OCI-LY7 (cell line): ENCODE measurements around the gene ARMH2.
"Not testable (repeated sequence)": the region's sequence is repeated elsewhere in the genome, so short reads cannot be mapped to it uniquely, and the experiment has no call there.

Source experiments
- EZH2phosphoT487 ChIP-seq: fragments of 200-600 bp; sonication (generic); IDR thresholded peaks from 2 replicates; pipeline ENCODE4 v1.6.1; 2018; ENCODE audit warnings: low read depth, borderline replicate concordance, mild to moderate bottlenecking, mixed run types, antibody characterized with exemption, low read length, moderate library complexity, mixed read lengths
- TF ChIP-seq, protein P1 (sequence below): fragments of 200-600 bp; sonication (generic); conservative IDR thresholded peaks from 2 replicates; pipeline ENCODE4 v1.5.1; 2014; ENCODE audit warnings: mild to moderate bottlenecking, antibody characterized with exemption, low read length, moderate library complexity, mixed read lengths

DNA sequence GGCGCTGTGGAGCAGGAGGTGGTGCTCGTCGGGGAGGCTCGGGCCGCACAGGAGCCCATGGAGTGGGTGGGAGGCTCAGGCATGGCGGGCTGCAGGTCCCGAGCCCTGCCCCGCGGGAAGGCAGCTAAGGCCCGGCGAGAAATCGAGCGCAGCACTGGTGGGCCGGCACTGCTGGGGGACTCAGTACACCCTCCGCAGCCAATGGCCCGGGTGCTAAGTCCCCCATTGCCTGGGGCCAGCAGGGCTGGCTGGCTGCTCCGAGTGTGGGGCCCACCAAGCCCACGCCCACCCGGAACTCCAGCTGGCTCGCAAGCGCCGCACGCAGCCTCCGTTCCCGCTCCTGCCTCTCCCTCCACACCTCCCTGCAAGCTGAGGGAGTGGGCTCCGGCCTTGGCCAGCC lies 32.7 kb downstream of the ARMH2 start:
- TF ChIP-seq, protein P1, sequence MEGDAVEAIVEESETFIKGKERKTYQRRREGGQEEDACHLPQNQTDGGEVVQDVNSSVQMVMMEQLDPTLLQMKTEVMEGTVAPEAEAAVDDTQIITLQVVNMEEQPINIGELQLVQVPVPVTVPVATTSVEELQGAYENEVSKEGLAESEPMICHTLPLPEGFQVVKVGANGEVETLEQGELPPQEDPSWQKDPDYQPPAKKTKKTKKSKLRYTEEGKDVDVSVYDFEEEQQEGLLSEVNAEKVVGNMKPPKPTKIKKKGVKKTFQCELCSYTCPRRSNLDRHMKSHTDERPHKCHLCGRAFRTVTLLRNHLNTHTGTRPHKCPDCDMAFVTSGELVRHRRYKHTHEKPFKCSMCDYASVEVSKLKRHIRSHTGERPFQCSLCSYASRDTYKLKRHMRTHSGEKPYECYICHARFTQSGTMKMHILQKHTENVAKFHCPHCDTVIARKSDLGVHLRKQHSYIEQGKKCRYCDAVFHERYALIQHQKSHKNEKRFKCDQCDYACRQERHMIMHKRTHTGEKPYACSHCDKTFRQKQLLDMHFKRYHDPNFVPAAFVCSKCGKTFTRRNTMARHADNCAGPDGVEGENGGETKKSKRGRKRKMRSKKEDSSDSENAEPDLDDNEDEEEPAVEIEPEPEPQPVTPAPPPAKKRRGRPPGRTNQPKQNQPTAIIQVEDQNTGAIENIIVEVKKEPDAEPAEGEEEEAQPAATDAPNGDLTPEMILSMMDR = not testable (repeated sequence)
- TF ChIP-seq EZH2phosphoT487 = not testable (repeated sequence)
